HepG2 (cell line): ENCODE data around the gene XRCC2. TPM values are rescaled to one million over a fixed set of nuclear protein-coding genes. Genes with fewer than 3 reads are reported as not detected.
A peak's percentile ranks its signal among the peaks of the same experiment; 100 is the strongest.

Experiments used
- ARID2 ChIP-seq: sonication (generic); formaldehyde crosslinking; IDR thresholded peaks from 2 replicates; pipeline ENCODE4 v1.8.1; 2022; ENCODE audit warnings: mild to moderate bottlenecking, missing genetic modification reagents, borderline replicate concordance
- BRCA1 ChIP-seq: sonication (generic); formaldehyde crosslinking; IDR thresholded peaks from 2 replicates; pipeline ENCODE4 v1.4.0; 2020; ENCODE audit warnings: missing genetic modification reagents
- GFI1 ChIP-seq: sonication (generic); formaldehyde crosslinking; IDR thresholded peaks from 2 replicates; pipeline ENCODE4 v1.5.0; 2020; ENCODE audit warnings: missing genetic modification reagents, mild to moderate bottlenecking, borderline replicate concordance
- GPBP1L1 ChIP-seq: sonication (generic); formaldehyde crosslinking; IDR thresholded peaks from 2 replicates; pipeline ENCODE4 v1.5.0; 2020; ENCODE audit warnings: mild to moderate bottlenecking, missing genetic modification reagents
- MAFF ChIP-seq: IDR thresholded peaks from 2 replicates; pipeline ENCODE4 v1.6.1; 2011; ENCODE audit warnings: low read depth, low read length, improper control_type of control experiment
- NR1H2 ChIP-seq: sonication (generic); formaldehyde crosslinking; IDR thresholded peaks from 2 replicates; pipeline ENCODE4 v1.8.1; 2022; ENCODE audit warnings: low read depth, missing genetic modification reagents, borderline replicate concordance
- NR2F2 ChIP-seq: IDR thresholded peaks from 2 replicates; pipeline ENCODE4 v1.6.1; 2012; ENCODE audit warnings: low read depth, inconsistent platforms, borderline replicate concordance
- PTBP1 ChIP-seq: fragments of 200-400 bp; formaldehyde crosslinking; IDR thresholded peaks from 2 replicates; pipeline ENCODE4 v1.6.1; 2018; ENCODE audit warnings: low read length, low read depth; ENCODE audit not compliant: poor library complexity, severe bottlenecking
- ZBTB25 ChIP-seq: IDR thresholded peaks from 2 replicates; pipeline ENCODE4 v1.6.1; 2018; ENCODE audit warnings: missing genetic modification reagents
- ZFP82 ChIP-seq: sonication (generic); formaldehyde crosslinking; IDR thresholded peaks from 2 replicates; pipeline ENCODE4 v1.5.1; 2020; ENCODE audit warnings: mild to moderate bottlenecking, missing genetic modification reagents, borderline replicate concordance
- ZMYM4 ChIP-seq: sonication (generic); formaldehyde crosslinking; IDR thresholded peaks from 2 replicates; pipeline ENCODE4 v1.8.1; 2023; ENCODE audit warnings: mild to moderate bottlenecking, missing genetic modification reagents
- ZNF17 ChIP-seq: sonication (generic); formaldehyde crosslinking; IDR thresholded peaks from 2 replicates; pipeline ENCODE4 v1.5.0; 2020; ENCODE audit warnings: mild to moderate bottlenecking, missing genetic modification reagents
- ZNF367 ChIP-seq: sonication (generic); formaldehyde crosslinking; IDR thresholded peaks from 2 replicates; pipeline ENCODE4 v1.4.0; 2020; ENCODE audit warnings: missing genetic modification reagents, borderline replicate concordance
- ZNF709 ChIP-seq: sonication (generic); formaldehyde crosslinking; IDR thresholded peaks from 2 replicates; pipeline ENCODE4 v1.5.0; 2020; ENCODE audit warnings: mild to moderate bottlenecking, missing genetic modification reagents
- ZNF782 ChIP-seq: sonication (generic); formaldehyde crosslinking; IDR thresholded peaks from 2 replicates; pipeline ENCODE4 v1.4.0; 2020; ENCODE audit warnings: missing genetic modification reagents, mild to moderate bottlenecking, borderline replicate concordance
- ZNF850 ChIP-seq: sonication (generic); formaldehyde crosslinking; conservative IDR thresholded peaks from 2 replicates; pipeline ENCODE4 v1.9.0; 2021; ENCODE audit warnings: mild to moderate bottlenecking, missing genetic modification reagents
- polyA plus RNA-seq, 8 experiments: library from polyadenylated mRNA; depleted of rRNA in 3 of 8; stranded (reverse) in 7 of 8; unstranded in 1 of 8; fragments of >200 nt; fragmentation: Illumina TruSeq in 4 of 8; extraction: Trizol in 4 of 8; gene quantifications; 2 replicates each; pipeline versions ENCODE4 v1.2.1 to v1.2.3, GENCODE V29; 2011 to 2016; ENCODE audit warnings: low read depth in 4 of 8, missing spikeins in 1 of 8, mixed read lengths in 1 of 8; ENCODE audit not compliant: insufficient read depth in 1 of 8
- total RNA-seq, 5 experiments: library from RNA; depleted of rRNA; stranded (reverse); fragments of >200 nt; fragmentation: Illumina TruSeq; extraction: Trizol; gene quantifications; 2 replicates each; pipeline ENCODE4 v1.2.3, GENCODE V29; 2016; ENCODE audit warnings: low read depth in 1 of 5
- TF ChIP-seq, protein P1 (sequence below): sonication (generic); formaldehyde crosslinking; IDR thresholded peaks from 2 replicates; pipeline ENCODE4 v1.8.1; 2022; ENCODE audit warnings: low read depth, mild to moderate bottlenecking, missing genetic modification reagents
- TF ChIP-seq, protein P2 (sequence below): sonication (generic); formaldehyde crosslinking; IDR thresholded peaks from 2 replicates; pipeline ENCODE4 v1.5.0; 2020; ENCODE audit warnings: mild to moderate bottlenecking, missing genetic modification reagents, borderline replicate concordance
- TF ChIP-seq, protein P3 (sequence below): sonication (generic); formaldehyde crosslinking; IDR thresholded peaks from 2 replicates; pipeline ENCODE4 v1.4.0; 2020; ENCODE audit warnings: missing genetic modification reagents

The XRCC2 gene
- total and polyA plus RNA-seq, 2 of the 13 experiments (the other 11 are each of a cell fraction or from before 2014, with no cell fraction given), result 3.8 to 14.5 TPM

GRCh38 chr7:152675759-152676636 lies at the start of gene XRCC2 (continued):
- TF ChIP-seq GPBP1L1 (CRISPR knock-in tag), result no peak
- TF ChIP-seq NR1H2 (CRISPR knock-in tag), result no peak
- no peak for TF ChIP-seq ZNF367 (CRISPR knock-in tag)
- no peak for TF ChIP-seq PTBP1
- TF ChIP-seq NR2F2, result no peak
- TF ChIP-seq ZNF709 (CRISPR knock-in tag), result no peak; the same call in 1 of the 2 replicates
- no peak for TF ChIP-seq MAFF
- TF ChIP-seq ZBTB25, result no peak; the same call in 1 of the 2 replicates
- TF ChIP-seq BRCA1 (CRISPR knock-in tag), result peak; percentile 54; the same call in 1 of the 2 replicates
- TF ChIP-seq ZFP82 (CRISPR knock-in tag), result no peak; the same call in 1 of the 2 replicates
- no peak for TF ChIP-seq ZNF850 (CRISPR knock-in tag)
- TF ChIP-seq, protein P1, sequence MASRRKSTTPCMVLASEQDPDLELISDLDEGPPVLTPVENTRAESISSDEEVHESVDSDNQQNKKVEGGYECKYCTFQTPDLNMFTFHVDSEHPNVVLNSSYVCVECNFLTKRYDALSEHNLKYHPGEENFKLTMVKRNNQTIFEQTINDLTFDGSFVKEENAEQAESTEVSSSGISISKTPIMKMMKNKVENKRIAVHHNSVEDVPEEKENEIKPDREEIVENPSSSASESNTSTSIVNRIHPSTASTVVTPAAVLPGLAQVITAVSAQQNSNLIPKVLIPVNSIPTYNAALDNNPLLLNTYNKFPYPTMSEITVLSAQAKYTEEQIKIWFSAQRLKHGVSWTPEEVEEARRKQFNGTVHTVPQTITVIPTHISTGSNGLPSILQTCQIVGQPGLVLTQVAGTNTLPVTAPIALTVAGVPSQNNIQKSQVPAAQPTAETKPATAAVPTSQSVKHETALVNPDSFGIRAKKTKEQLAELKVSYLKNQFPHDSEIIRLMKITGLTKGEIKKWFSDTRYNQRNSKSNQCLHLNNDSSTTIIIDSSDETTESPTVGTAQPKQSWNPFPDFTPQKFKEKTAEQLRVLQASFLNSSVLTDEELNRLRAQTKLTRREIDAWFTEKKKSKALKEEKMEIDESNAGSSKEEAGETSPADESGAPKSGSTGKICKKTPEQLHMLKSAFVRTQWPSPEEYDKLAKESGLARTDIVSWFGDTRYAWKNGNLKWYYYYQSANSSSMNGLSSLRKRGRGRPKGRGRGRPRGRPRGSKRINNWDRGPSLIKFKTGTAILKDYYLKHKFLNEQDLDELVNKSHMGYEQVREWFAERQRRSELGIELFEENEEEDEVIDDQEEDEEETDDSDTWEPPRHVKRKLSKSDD, result no peak; the same call in 1 of the 2 replicates
- no peak for TF ChIP-seq GFI1 (CRISPR knock-in tag)
- TF ChIP-seq ZNF17 (CRISPR knock-in tag), result no peak
- peak; percentile 85; the same call in 1 of the 2 replicates for TF ChIP-seq ZNF782 (CRISPR knock-in tag)
- TF ChIP-seq, protein P2, sequence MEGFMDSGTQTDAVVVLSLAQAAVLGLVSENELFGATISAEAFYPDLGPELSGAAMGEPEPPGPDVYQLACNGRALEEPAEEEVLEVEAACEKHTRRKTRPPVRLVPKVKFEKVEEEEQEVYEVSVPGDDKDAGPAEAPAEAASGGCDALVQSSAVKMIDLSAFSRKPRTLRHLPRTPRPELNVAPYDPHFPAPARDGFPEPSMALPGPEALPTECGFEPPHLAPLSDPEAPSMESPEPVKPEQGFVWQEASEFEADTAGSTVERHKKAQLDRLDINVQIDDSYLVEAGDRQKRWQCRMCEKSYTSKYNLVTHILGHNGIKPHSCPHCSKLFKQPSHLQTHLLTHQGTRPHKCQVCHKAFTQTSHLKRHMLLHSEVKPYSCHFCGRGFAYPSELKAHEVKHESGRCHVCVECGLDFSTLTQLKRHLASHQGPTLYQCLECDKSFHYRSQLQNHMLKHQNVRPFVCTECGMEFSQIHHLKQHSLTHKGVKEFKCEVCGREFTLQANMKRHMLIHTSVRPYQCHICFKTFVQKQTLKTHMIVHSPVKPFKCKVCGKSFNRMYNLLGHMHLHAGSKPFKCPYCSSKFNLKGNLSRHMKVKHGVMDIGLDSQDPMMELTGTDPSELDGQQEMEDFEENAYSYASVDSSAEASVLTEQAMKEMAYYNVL (CRISPR knock-in tag), result no peak
- TF ChIP-seq ZMYM4 (CRISPR knock-in tag), result peak; percentile 84; the same call in 1 of the 2 replicates
- TF ChIP-seq, protein P3, sequence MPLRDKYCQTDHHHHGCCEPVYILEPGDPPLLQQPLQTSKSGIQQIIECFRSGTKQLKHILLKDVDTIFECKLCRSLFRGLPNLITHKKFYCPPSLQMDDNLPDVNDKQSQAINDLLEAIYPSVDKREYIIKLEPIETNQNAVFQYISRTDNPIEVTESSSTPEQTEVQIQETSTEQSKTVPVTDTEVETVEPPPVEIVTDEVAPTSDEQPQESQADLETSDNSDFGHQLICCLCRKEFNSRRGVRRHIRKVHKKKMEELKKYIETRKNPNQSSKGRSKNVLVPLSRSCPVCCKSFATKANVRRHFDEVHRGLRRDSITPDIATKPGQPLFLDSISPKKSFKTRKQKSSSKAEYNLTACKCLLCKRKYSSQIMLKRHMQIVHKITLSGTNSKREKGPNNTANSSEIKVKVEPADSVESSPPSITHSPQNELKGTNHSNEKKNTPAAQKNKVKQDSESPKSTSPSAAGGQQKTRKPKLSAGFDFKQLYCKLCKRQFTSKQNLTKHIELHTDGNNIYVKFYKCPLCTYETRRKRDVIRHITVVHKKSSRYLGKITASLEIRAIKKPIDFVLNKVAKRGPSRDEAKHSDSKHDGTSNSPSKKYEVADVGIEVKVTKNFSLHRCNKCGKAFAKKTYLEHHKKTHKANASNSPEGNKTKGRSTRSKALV, result no peak
- TF ChIP-seq ARID2 (CRISPR knock-in tag), result 0 out of 2 replicates have a peak, but pooled peaks have one; percentile 67
